Progenitor cell of endocrine pancreas (in vitro differentiated cells): ENCODE measurements around the gene DNAH8. TPM values are rescaled to one million over a fixed set of nuclear protein-coding genes. Genes with fewer than 3 reads are reported as not detected.

Experiments used
- DNase-seq: peaks from one replicate; pipeline ENCODE4 v3.0.0; 2021; ENCODE audit warnings: low spot score; ENCODE audit not compliant: unreplicated experiment
- H3K27ac Mint-ChIP-seq: 2 replicates; pipeline ENCODE4 v1.8.0; 2021; ENCODE audit warnings: mild to moderate bottlenecking, moderate library complexity, mixed read lengths
- H3K27me3 Mint-ChIP-seq: 2 replicates; pipeline ENCODE4 v1.8.0; 2021; ENCODE audit warnings: mixed read lengths
- H3K36me3 Mint-ChIP-seq: 2 replicates; pipeline ENCODE4 v1.8.0; 2022; ENCODE audit warnings: mixed read lengths; ENCODE audit not compliant: insufficient read depth
- H3K4me1 Mint-ChIP-seq: 2 replicates; pipeline ENCODE4 v1.8.0; 2021; ENCODE audit warnings: low read depth, mixed read lengths
- H3K4me3 Mint-ChIP-seq: 2 replicates; pipeline ENCODE4 v1.8.0; 2021; ENCODE audit warnings: low read depth, mild to moderate bottlenecking, moderate library complexity, mixed read lengths
- H3K9me3 Mint-ChIP-seq: 2 replicates; pipeline ENCODE4 v1.8.0; 2021; ENCODE audit warnings: low read depth, mixed read lengths
- CTCF ChIP-seq: fragments of 200-600 bp; sonication (generic); IDR thresholded peaks from one replicate; pipeline ENCODE4 v1.5.0; 2021; ENCODE audit warnings: antibody characterized with exemption, mild to moderate bottlenecking; ENCODE audit not compliant: unreplicated experiment
- total RNA-seq: library from RNA; stranded (reverse); gene quantifications from 2 replicates; pipeline ENCODE4 v1.2.1, GENCODE V29; 2021

The DNAH8 gene
- total RNA-seq, 1 donor from 2014 or later = 0.12 TPM

GRCh38 chr6:38714239-38715015 lies 684 bp upstream of the DNAH8 start:
- Mint-ChIP-seq H3K4me1 (no peaks in the 10 kb centered on the region), H3K4me3 (no peak overlapping the region), H3K9me3 (peaks cover 5% of the 10 kb centered on the region), H3K27me3 (peaks cover 9% of the 10 kb centered on the region), H3K36me3 (no peaks in the 10 kb centered on the region), H3K27ac (no peak overlapping the region)
- no peak for DNase-seq
- no peak for TF ChIP-seq CTCF

GRCh38 chr6:38716825-38717224 lies 1.7 kb downstream of the DNAH8 start:
- Mint-ChIP-seq H3K27ac (no peak overlapping the region), H3K27me3 (peaks cover 9% of the 10 kb centered on the region), H3K4me1 (no peaks in the 10 kb centered on the region), H3K4me3 (no peak overlapping the region), H3K36me3 (no peaks in the 10 kb centered on the region), H3K9me3 (peaks cover 6% of the 10 kb centered on the region)
- TF ChIP-seq CTCF = no peak
- no peak for DNase-seq

- H3K27ac Mint-ChIP-seq = no peak overlapping the region
- peaks cover 6% of the 10 kb centered on the region for H3K27me3 Mint-ChIP-seq
- TF ChIP-seq CTCF = no peak
- H3K36me3 Mint-ChIP-seq = no peaks in the 10 kb centered on the region
- DNase-seq = no peak
- peaks cover 6% of the 10 kb centered on the region for H3K9me3 Mint-ChIP-seq
- H3K4me1 Mint-ChIP-seq = no peaks in the 10 kb centered on the region
- H3K4me3 Mint-ChIP-seq = no peak overlapping the region
These were observed 4.2 kb downstream of the DNAH8 start for GRCh38 chr6:38719358-38719757.

GRCh38 chr6:38720295-38720694 lies 5.2 kb downstream of the DNAH8 start:
- peaks cover 6% of the 10 kb centered on the region for H3K9me3 Mint-ChIP-seq
- H3K4me1 Mint-ChIP-seq = no peaks in the 10 kb centered on the region
- no peak overlapping the region for H3K27ac Mint-ChIP-seq
- H3K36me3 Mint-ChIP-seq = no peaks in the 10 kb centered on the region
- DNase-seq = no peak
- TF ChIP-seq CTCF = peak; percentile 19
- H3K27me3 Mint-ChIP-seq = peaks cover 4% of the 10 kb centered on the region
- no peak overlapping the region for H3K4me3 Mint-ChIP-seq

GRCh38 chr6:38722038-38722437 lies 6.9 kb downstream of the DNAH8 start:
- TF ChIP-seq CTCF = no peak
- no peak for DNase-seq
- H3K4me1 Mint-ChIP-seq = no peaks in the 10 kb centered on the region
- no peak overlapping the region for H3K27ac Mint-ChIP-seq
- no peak overlapping the region for H3K4me3 Mint-ChIP-seq
- peaks cover 6% of the 10 kb centered on the region for H3K9me3 Mint-ChIP-seq
- H3K36me3 Mint-ChIP-seq = no peaks in the 10 kb centered on the region
- H3K27me3 Mint-ChIP-seq = no peaks in the 10 kb centered on the region
